Gastroesophageal sphincter (tissue), 4 donors: ENCODE data around the gene CPSF6. TPM values are rescaled to one million over a fixed set of nuclear protein-coding genes. Genes with fewer than 3 reads are reported as not detected.

ENCODE experiments used
- ATAC-seq: fragments of 150-250 bp; one replicate; pipeline ENCODE4 v1.9.1; 2016; ENCODE audit warnings: mild to moderate bottlenecking, moderate library complexity
- H3K27ac ChIP-seq, 4 donors: fragments of 200-600 bp; sonication (generic) in 3 of 4; 1 replicate in 3 of 4; 2 replicates in 1 of 4; pipeline ENCODE4 v1.5.1; 2016 to 2019
- H3K27me3 ChIP-seq: fragments of 200-600 bp; sonication (generic); one replicate; pipeline ENCODE4 v1.5.1; 2019
- H3K36me3 ChIP-seq, 2 donors: fragments of 200-600 bp; sonication (generic); one replicate each; pipeline ENCODE4 v1.5.1; 2019; ENCODE audit warnings: control low read depth in 1 of 2
- H3K4me1 ChIP-seq, 3 donors: fragments of 200-600 bp; sonication (generic); 1 replicate in 2 of 3; 2 replicates in 1 of 3; pipeline ENCODE4 v1.5.1; 2016 to 2019; ENCODE audit warnings: control low read depth in 2 of 3
- H3K4me3 ChIP-seq, 2 donors: fragments of 200-600 bp; sonication (generic); one replicate each; pipeline ENCODE4 v1.5.1; 2019; ENCODE audit warnings: mild to moderate bottlenecking in 1 of 2, moderate library complexity in 1 of 2
- H3K9me3 ChIP-seq, 3 donors: fragments of 200-600 bp; sonication (generic); one replicate each; pipeline ENCODE4 v1.5.1; 2017 to 2019; ENCODE audit warnings: control low read depth in 2 of 3
- EP300 ChIP-seq: sonication (generic); formaldehyde crosslinking; IDR thresholded peaks from one replicate; pipeline ENCODE4 v1.6.1; 2017; ENCODE audit warnings: antibody characterized with exemption, mild to moderate bottlenecking
- POLR2A ChIP-seq, 2 donors: fragments of 450-650 bp; IDR thresholded peaks; one replicate each; pipeline ENCODE4 v1.6.1; 2017; ENCODE audit warnings: antibody characterized with exemption in 2 of 2, mild to moderate bottlenecking in 2 of 2, moderate library complexity in 1 of 2
- POLR2AphosphoS5 ChIP-seq: sonication (generic); formaldehyde crosslinking; IDR thresholded peaks from one replicate; pipeline ENCODE4 v1.6.1; 2017; ENCODE audit warnings: antibody characterized with exemption
- WGBS, 2 donors: methylation state at CpG; one replicate each; pipeline ENCODE4 v1.1.5; 2018; ENCODE audit warnings: low coverage in 1 of 2; 5-methylcytosine and 5-hydroxymethylcytosine counted together
- total RNA-seq, 4 donors: library from RNA; depleted of rRNA; stranded (reverse); fragments of >200 nt; gene quantifications; one replicate each; pipeline ENCODE4 v1.1.0, GENCODE V29; 2016
- TF ChIP-seq, protein P1 (sequence below), 4 experiments: fragments of 200-600 bp in 2 of 4; fragments of 450-650 bp in 2 of 4; sonication (generic) in 1 of 4; IDR thresholded peaks; one replicate each; pipeline ENCODE4 v1.5.1; 2017 to 2019; ENCODE audit warnings: antibody characterized with exemption in 4 of 4, mild to moderate bottlenecking in 2 of 4, moderate library complexity in 2 of 4

The CPSF6 gene
- total RNA-seq, 4 donors from 2014 or later, result 25.8 to 41.1 (median 29.9) TPM

DNA sequence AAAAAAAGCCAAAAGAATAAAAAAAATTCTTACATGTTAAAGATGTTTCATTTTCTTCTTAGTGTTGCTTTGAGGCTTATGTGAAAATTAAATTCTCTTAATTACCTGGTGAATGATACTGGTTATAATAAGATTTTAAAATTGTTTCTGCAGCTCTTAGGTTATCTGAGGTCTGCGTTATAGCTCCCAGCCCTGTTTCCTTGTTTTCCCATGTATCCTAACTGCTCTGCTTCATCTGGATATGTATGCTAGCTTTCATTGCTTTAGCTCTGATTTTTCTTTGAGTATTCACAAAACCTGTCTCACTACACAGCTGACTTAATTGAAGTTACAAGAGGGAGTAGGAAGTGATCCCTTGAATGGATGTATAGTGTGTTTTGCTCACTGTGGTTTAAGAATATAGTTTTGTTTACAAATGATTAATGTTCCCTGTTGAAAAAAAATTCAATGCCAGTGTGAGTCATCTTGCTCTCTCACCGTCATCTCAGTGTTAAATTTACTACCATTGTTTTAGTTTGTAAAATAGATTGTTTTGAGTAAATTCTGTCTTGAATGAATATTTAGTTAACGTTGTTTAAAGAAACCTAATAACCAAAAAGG, 26.8 kb downstream of the CPSF6 start:
- H3K4me3 ChIP-seq, result no peak overlapping the region
- 51 to 64% methylated on average over 2 to 3 of the region's 3 CpGs for WGBS, 2 donors
- no peaks in the 10 kb centered on the region for H3K4me1 ChIP-seq
- H3K27me3 ChIP-seq, result no peaks in the 10 kb centered on the region
- TF ChIP-seq EP300 (no peak), POLR2AphosphoS5 (no peak), POLR2A (IDR thresholded peaks at IDR 0.05) (no peak)
- TF ChIP-seq, protein P1, sequence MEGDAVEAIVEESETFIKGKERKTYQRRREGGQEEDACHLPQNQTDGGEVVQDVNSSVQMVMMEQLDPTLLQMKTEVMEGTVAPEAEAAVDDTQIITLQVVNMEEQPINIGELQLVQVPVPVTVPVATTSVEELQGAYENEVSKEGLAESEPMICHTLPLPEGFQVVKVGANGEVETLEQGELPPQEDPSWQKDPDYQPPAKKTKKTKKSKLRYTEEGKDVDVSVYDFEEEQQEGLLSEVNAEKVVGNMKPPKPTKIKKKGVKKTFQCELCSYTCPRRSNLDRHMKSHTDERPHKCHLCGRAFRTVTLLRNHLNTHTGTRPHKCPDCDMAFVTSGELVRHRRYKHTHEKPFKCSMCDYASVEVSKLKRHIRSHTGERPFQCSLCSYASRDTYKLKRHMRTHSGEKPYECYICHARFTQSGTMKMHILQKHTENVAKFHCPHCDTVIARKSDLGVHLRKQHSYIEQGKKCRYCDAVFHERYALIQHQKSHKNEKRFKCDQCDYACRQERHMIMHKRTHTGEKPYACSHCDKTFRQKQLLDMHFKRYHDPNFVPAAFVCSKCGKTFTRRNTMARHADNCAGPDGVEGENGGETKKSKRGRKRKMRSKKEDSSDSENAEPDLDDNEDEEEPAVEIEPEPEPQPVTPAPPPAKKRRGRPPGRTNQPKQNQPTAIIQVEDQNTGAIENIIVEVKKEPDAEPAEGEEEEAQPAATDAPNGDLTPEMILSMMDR (IDR thresholded peaks at IDR 0.05), result no peak
- H3K27ac ChIP-seq, result no peak overlapping the region
- H3K36me3 ChIP-seq, result peaks cover 0 to 61% of the 10 kb centered on the region in 2 donors
- H3K9me3 ChIP-seq, result no peaks in the 10 kb centered on the region
- ATAC-seq, result no peak

GRCh38 chr12:69269736-69270135, 30.4 kb downstream of the CPSF6 start:
- no peak for ATAC-seq
- Histone ChIP-seq H3K9me3 (no peaks in the 10 kb centered on the region), H3K36me3 (peaks cover 0 to 29% of the 10 kb centered on the region in 2 donors), H3K4me3 (no peak overlapping the region), H3K27me3 (no peaks in the 10 kb centered on the region), H3K27ac (no peak overlapping the region), H3K4me1 (peaks cover 0 to 1% (median 0%) of the 10 kb centered on the region in 3 donors)
- TF ChIP-seq, protein P1 (IDR thresholded peaks at IDR 0.05), result no peak
- TF ChIP-seq POLR2A (IDR thresholded peaks at IDR 0.05), result no peak
- no peak for TF ChIP-seq EP300
- TF ChIP-seq POLR2AphosphoS5, result no peak
- WGBS, 2 donors, result 79 to 93% methylated on average over 2 of the region's 2 CpGs

- H3K9me3 ChIP-seq, result no peaks in the 10 kb centered on the region
- H3K27me3 ChIP-seq, result no peaks in the 10 kb centered on the region
- H3K4me3 ChIP-seq, result no peak overlapping the region
- H3K36me3 ChIP-seq, result peaks cover 0 to 21% of the 10 kb centered on the region in 2 donors
- no peak for TF ChIP-seq POLR2AphosphoS5
- H3K27ac ChIP-seq, result no peak overlapping the region
- WGBS, 2 donors, result 88 to 90% methylated on average over 5 of the region's 5 CpGs
- no peak for ATAC-seq
- H3K4me1 ChIP-seq, result peaks cover 0 to 10% (median 0%) of the 10 kb centered on the region in 3 donors
Observed at GRCh38 chr12:69272511-69272910, 33.1 kb downstream of the CPSF6 start.

DNA sequence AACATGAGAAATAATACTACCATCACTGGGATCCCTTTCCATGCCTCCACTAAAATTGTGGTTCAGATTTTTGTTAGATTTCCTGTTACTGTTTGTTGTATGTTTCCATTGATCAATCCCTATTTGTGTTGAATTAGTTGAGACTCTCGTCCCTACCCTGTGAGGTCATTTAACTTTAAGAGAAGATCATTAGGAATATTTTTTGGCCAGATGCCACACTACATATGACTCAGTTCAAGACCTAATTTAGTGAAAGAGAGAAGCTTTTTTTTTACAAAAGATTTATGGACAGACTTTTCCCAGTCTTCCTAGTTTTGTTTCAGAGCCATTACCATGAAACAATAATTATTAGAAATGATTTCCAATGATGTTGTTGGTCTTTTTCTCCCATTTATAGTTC, 35.5 kb downstream of the CPSF6 start:
- TF ChIP-seq, protein P1 (IDR thresholded peaks at IDR 0.05), result no peak
- no peak for TF ChIP-seq POLR2A (IDR thresholded peaks at IDR 0.05)
- no peak for TF ChIP-seq EP300
- no peak for TF ChIP-seq POLR2AphosphoS5
- no peaks in the 10 kb centered on the region for H3K27me3 ChIP-seq
- 44 to 50% methylated on average over 1 of the region's 1 CpG for WGBS, 2 donors
- ATAC-seq, result no peak
- H3K4me1 ChIP-seq, result peaks cover 0 to 10% (median 0%) of the 10 kb centered on the region in 3 donors
- H3K36me3 ChIP-seq, result peaks cover 0 to 12% of the 10 kb centered on the region in 2 donors
- no peak overlapping the region for H3K4me3 ChIP-seq
- H3K27ac ChIP-seq, result no peak overlapping the region
- no peaks in the 10 kb centered on the region for H3K9me3 ChIP-seq

- no peaks in the 10 kb centered on the region for H3K27me3 ChIP-seq
- TF ChIP-seq POLR2AphosphoS5, result no peak
- no peak for TF ChIP-seq EP300
- TF ChIP-seq, protein P1 (IDR thresholded peaks at IDR 0.05), result no peak
- no peak for TF ChIP-seq POLR2A (IDR thresholded peaks at IDR 0.05)
- no peak overlapping the region for H3K4me3 ChIP-seq
- no peaks in the 10 kb centered on the region for H3K9me3 ChIP-seq
- H3K36me3 ChIP-seq, result peaks cover 0 to 5% of the 10 kb centered on the region in 2 donors
- H3K4me1 ChIP-seq, result peaks cover 0 to 10% (median 0%) of the 10 kb centered on the region in 3 donors
- no peak for ATAC-seq
- no peak overlapping the region for H3K27ac ChIP-seq
- WGBS, 2 donors, result 31 to 33% methylated on average over 1 of the region's 1 CpG
Observed at GRCh38 chr12:69275471-69275891, 36.1 kb downstream of the CPSF6 start.
